OCI-LY3 (cell line): ENCODE measurements around the gene ATP8B4.
"Not testable (repeated sequence)": the region's sequence is repeated elsewhere in the genome, so short reads cannot be mapped to it uniquely, and the experiment has no call there.

Experiments
- H2AFZ ChIP-seq: fragments of 200-600, 300-600 bp; shearing (Covaris generic); 2 replicates; pipeline ENCODE4 v1.6.0; 2014; ENCODE audit warnings: antibody characterized with exemption, low read depth, low read length
- H3K27ac ChIP-seq: fragments of 200-600, 300-600 bp; sonication (generic); 2 replicates; pipeline ENCODE4 v1.5.1; 2014; ENCODE audit warnings: mild to moderate bottlenecking, low read length, moderate library complexity, mixed read lengths
- H3K27me3 ChIP-seq: fragments of 200-600, 300-600 bp; sonication (generic); 2 replicates; pipeline ENCODE4 v1.6.1; 2014; ENCODE audit warnings: low read depth, low read length, mixed read lengths
- H3K36me3 ChIP-seq: fragments of 200-600, 300-600 bp; sonication (generic); replicated peaks from 2 replicates; pipeline ENCODE3; 2014; ENCODE audit warnings: low read depth, low read length, mixed read lengths
- H3K4me1 ChIP-seq: fragments of 300-600, 200-600 bp; sonication (generic); 2 replicates; pipeline ENCODE4 v1.6.1; 2014; ENCODE audit warnings: low read length, mixed read lengths
- H3K4me2 ChIP-seq: fragments of 200-600, 300-600 bp; sonication (generic); 2 replicates; pipeline ENCODE4 v1.6.1; 2014; ENCODE audit warnings: low read length, mixed read lengths
- H3K4me3 ChIP-seq: fragments of 300-600, 200-600 bp; sonication (generic); 2 replicates; pipeline ENCODE4 v1.5.1; 2014; ENCODE audit warnings: antibody characterized with exemption, mild to moderate bottlenecking, low read length, moderate library complexity
- H3K79me2 ChIP-seq: fragments of 300-600, 200-600 bp; shearing (Covaris generic); 2 replicates; pipeline ENCODE4 v1.6.1; 2014; ENCODE audit warnings: mild to moderate bottlenecking, low read length, mixed read lengths
- H3K9ac ChIP-seq: fragments of 300-600, 200-600 bp; shearing (Covaris generic); 2 replicates; pipeline ENCODE4 v1.6.0; 2014; ENCODE audit warnings: mild to moderate bottlenecking, low read length, moderate library complexity
- H3K9me3 ChIP-seq: fragments of 200-600, 300-600 bp; shearing (Covaris generic); 2 replicates; pipeline ENCODE4 v1.6.1; 2014; ENCODE audit warnings: low read length, mixed read lengths; ENCODE audit not compliant: insufficient read depth
- H4K20me1 ChIP-seq: fragments of 200-600, 300-600 bp; sonication (generic); 2 replicates; pipeline ENCODE4 v1.6.1; 2016; ENCODE audit warnings: low read length, mixed read lengths; ENCODE audit not compliant: insufficient read depth
- CTCF ChIP-seq: fragments of 200-600, 300-600 bp; sonication (generic); IDR thresholded peaks from 2 replicates; pipeline ENCODE4 v1.5.1; 2014; ENCODE audit warnings: antibody characterized with exemption, low read length, low read depth
- EZH2phosphoT487 ChIP-seq: fragments of 200-600 bp; shearing (Covaris generic); IDR thresholded peaks from 2 replicates; pipeline ENCODE4 v1.6.1; 2018; ENCODE audit warnings: antibody characterized with exemption, mixed run types, low read depth

Gene ATP8B4

GRCh38 chr15:49964551-49964950 lies 154.5 kb downstream of the ATP8B4 start:
- H3K4me2 ChIP-seq = no peak overlapping the region
- no peak overlapping the region for H3K27ac ChIP-seq
- TF ChIP-seq EZH2phosphoT487 = no peak
- TF ChIP-seq CTCF = no peak
- H3K4me1 ChIP-seq = no peaks in the 10 kb centered on the region
- H3K79me2 ChIP-seq = no peaks in the 10 kb centered on the region
- H3K9ac ChIP-seq = no peak overlapping the region
- H3K27me3 ChIP-seq = no peaks in the 10 kb centered on the region
- no peaks in the 10 kb centered on the region for H3K36me3 ChIP-seq
- no peaks in the 10 kb centered on the region for H4K20me1 ChIP-seq
- no peaks in the 10 kb centered on the region for H3K9me3 ChIP-seq
- H3K4me3 ChIP-seq = no peak overlapping the region
- H2AFZ ChIP-seq = no peak overlapping the region

- Histone ChIP-seq H3K9ac (no peak overlapping the region), H3K27me3 (no peaks in the 10 kb centered on the region), H3K9me3 (no peaks in the 10 kb centered on the region), H3K4me3 (no peak overlapping the region), H3K4me2 (no peak overlapping the region), H3K79me2 (no peaks in the 10 kb centered on the region), H4K20me1 (no peaks in the 10 kb centered on the region), H3K27ac (no peak overlapping the region), H3K4me1 (no peaks in the 10 kb centered on the region), H3K36me3 (no peaks in the 10 kb centered on the region), H2AFZ (no peak overlapping the region)
- TF ChIP-seq CTCF (no peak), EZH2phosphoT487 (no peak)
These were observed 155.0 kb downstream of the ATP8B4 start for GRCh38 chr15:49964061-49964460.

GRCh38 chr15:49963033-49963772 lies 155.8 kb downstream of the ATP8B4 start:
- H3K36me3 ChIP-seq, H3K4me3 ChIP-seq, H4K20me1 ChIP-seq, H3K27ac ChIP-seq, H3K79me2 ChIP-seq, H3K4me1 ChIP-seq, H3K27me3 ChIP-seq, H3K4me2 ChIP-seq, H3K9me3 ChIP-seq, H2AFZ ChIP-seq, H3K9ac ChIP-seq: not testable (repeated sequence)

DNA sequence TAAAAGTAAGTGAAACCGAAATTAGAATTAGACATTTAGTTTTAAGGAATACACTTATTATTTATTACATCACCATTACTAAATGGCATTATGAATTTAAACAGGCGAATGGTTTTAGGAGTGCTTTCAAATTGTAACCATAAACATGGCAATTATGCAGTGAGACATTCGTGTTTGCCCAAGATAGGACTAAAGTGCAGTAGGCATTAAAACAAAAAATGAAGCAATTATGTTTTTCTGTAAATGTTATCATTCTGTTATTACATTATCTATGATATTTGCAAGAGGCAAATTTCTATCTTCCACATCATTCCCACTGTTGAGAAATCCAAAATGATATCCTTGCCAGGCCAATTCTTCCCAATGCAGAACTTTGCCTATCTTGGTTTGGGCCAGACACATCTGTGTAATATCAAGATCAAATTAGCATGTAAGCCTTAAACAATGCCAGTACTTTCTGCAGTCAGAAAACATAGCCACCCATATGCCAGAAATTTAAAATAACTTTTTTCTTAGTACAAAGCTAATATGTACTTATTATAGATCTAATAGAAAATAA lies 156.9 kb downstream of the ATP8B4 start:
- Histone ChIP-seq H4K20me1 (no peaks in the 10 kb centered on the region), H2AFZ (no peak overlapping the region), H3K27ac (no peak overlapping the region), H3K79me2 (no peaks in the 10 kb centered on the region), H3K4me3 (no peak overlapping the region), H3K4me2 (no peak overlapping the region), H3K4me1 (no peaks in the 10 kb centered on the region), H3K9me3 (no peaks in the 10 kb centered on the region), H3K36me3 (no peaks in the 10 kb centered on the region), H3K9ac (no peak overlapping the region), H3K27me3 (no peaks in the 10 kb centered on the region)
- TF ChIP-seq CTCF (no peak), EZH2phosphoT487 (no peak)
